SK-N-SH treated with all-trans-retinoic acid at 6 μM for 48 hours (cell line): Measurements from ENCODE around the gene SNRPA1.

Source experiments
- CREB5 ChIP-seq: fragments of 250-450 bp; sonication (Bioruptor Pico); IDR thresholded peaks from 2 replicates; pipeline ENCODE4 v1.5.1; 2020; ENCODE audit warnings: low read depth, mild to moderate bottlenecking, moderate library complexity
- GLIS3 ChIP-seq: fragments of 250-450 bp; sonication (Bioruptor Pico); IDR thresholded peaks from 2 replicates; pipeline ENCODE4 v1.5.0; 2020; ENCODE audit warnings: mild to moderate bottlenecking, moderate library complexity
- ISL1 ChIP-seq: fragments of 250-450 bp; sonication (Bioruptor Pico); IDR thresholded peaks from 2 replicates; pipeline ENCODE4 v2.1.2; 2022; ENCODE audit warnings: mild to moderate bottlenecking, moderate library complexity
- PATZ1 ChIP-seq: fragments of 250-450 bp; sonication (Bioruptor Pico); IDR thresholded peaks from 2 replicates; pipeline ENCODE4 v1.8.0; 2020; ENCODE audit warnings: mild to moderate bottlenecking, moderate library complexity, borderline replicate concordance
- TSHZ2 ChIP-seq: fragments of 250-450 bp; sonication (Bioruptor Pico); IDR thresholded peaks from 2 replicates; pipeline ENCODE4 v1.5.0; 2020; ENCODE audit warnings: mild to moderate bottlenecking, moderate library complexity
- ZC3H10 ChIP-seq: fragments of 250-450 bp; sonication (Bioruptor Pico); IDR thresholded peaks from 2 replicates; pipeline ENCODE4 v1.5.1; 2021; ENCODE audit warnings: mild to moderate bottlenecking, moderate library complexity

- TF ChIP-seq GLIS3 (CRISPR knock-in tag) (no peak), CREB5 (no peak), TSHZ2 (CRISPR knock-in tag) (no peak), PATZ1 (CRISPR knock-in tag) (no peak), ZC3H10 (no peak), ISL1 (CRISPR knock-in tag) (no peak)
These were observed 27.9 kb upstream of the SNRPA1 start for GRCh38 chr15:101322854-101323477.
